ENCODE measurements around the gene TLR1.

TLR1 gene

DNA sequence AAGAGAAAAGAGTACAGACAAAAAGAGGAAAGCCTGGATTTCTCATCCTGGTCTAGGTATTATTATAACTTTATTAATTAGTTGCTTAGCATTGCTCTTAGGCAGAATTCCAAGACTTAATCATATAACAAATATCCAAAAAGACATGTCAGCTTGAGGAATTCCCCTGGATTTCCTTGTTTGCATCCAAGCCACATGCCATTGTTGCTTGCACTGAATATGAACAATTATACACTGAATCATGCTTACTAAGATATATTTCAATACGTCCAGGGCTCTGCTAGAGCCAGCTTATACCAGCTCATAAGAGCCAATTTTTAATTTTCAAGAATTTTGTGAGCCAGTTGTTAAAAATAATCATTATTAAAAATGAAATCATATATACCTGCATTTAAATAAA, 16.3 kb downstream of the TLR1 start (continued):
- TF ChIP-seq REST (tag by site-specific recombination; IDR thresholded peaks at IDR 0.05) (no peak), ZNF791 (tag by site-specific recombination; IDR thresholded peaks at IDR 0.05) (no peak)
- TF ChIP-seq, protein P1, sequence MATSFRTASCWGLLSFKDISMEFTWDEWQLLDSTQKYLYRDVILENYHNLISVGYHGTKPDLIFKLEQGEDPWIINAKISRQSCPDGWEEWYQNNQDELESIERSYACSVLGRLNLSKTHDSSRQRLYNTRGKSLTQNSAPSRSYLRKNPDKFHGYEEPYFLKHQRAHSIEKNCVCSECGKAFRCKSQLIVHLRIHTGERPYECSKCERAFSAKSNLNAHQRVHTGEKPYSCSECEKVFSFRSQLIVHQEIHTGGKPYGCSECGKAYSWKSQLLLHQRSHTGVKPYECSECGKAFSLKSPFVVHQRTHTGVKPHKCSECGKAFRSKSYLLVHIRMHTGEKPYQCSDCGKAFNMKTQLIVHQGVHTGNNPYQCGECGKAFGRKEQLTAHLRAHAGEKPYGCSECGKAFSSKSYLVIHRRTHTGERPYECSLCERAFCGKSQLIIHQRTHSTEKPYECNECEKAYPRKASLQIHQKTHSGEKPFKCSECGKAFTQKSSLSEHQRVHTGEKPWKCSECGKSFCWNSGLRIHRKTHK (tag by site-specific recombination; IDR thresholded peaks at IDR 0.05) = no peak

GRCh38 chr4:38787693-38788092, 16.9 kb downstream of the TLR1 start:
- no peak overlapping the region for H3K4me3 ChIP-seq (ENCODE audit: low read depth, low read length)
- TF ChIP-seq ZNF529 (tag by site-specific recombination; IDR thresholded peaks at IDR 0.05; ENCODE audit: insufficient replicate concordance) (no peak), ZNF404 (tag by site-specific recombination; IDR thresholded peaks at IDR 0.05) (no peak), ZNF221 (tag by site-specific recombination; IDR thresholded peaks at IDR 0.05; ENCODE audit: borderline replicate concordance) (no peak), ZNF521 (tag by site-specific recombination; IDR thresholded peaks at IDR 0.05) (no peak), REPIN1 (tag by site-specific recombination; IDR thresholded peaks at IDR 0.05; ENCODE audit: low read depth) (no peak), ZBTB48 (tag by site-specific recombination; IDR thresholded peaks at IDR 0.05) (no peak), HOXA7 (CRISPR knock-in tag; IDR thresholded peaks at IDR 0.05; ENCODE audit: borderline replicate concordance) (no peak), ZNF518A (tag by site-specific recombination; conservative IDR thresholded peaks at IDR 0.05; ENCODE audit: low read depth) (no peak), ELK4 (IDR thresholded peaks at IDR 0.05; ENCODE audit: borderline replicate concordance, low read depth, low read length) (no peak)
- TF ChIP-seq, protein P2, sequence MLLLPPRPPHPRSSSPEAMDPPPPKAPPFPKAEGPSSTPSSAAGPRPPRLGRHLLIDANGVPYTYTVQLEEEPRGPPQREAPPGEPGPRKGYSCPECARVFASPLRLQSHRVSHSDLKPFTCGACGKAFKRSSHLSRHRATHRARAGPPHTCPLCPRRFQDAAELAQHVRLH (tag by site-specific recombination; IDR thresholded peaks at IDR 0.05) = no peak
- TF ChIP-seq, protein P3, sequence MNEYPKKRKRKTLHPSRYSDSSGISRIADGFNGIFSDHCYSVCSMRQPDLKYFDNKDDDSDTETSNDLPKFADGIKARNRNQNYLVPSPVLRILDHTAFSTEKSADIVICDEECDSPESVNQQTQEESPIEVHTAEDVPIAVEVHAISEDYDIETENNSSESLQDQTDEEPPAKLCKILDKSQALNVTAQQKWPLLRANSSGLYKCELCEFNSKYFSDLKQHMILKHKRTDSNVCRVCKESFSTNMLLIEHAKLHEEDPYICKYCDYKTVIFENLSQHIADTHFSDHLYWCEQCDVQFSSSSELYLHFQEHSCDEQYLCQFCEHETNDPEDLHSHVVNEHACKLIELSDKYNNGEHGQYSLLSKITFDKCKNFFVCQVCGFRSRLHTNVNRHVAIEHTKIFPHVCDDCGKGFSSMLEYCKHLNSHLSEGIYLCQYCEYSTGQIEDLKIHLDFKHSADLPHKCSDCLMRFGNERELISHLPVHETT (tag by site-specific recombination; IDR thresholded peaks at IDR 0.05) = no peak
- CTCF ChIA-PET = no interaction called here

More at GRCh38 chr4:38787693-38788092, 16.9 kb downstream of the TLR1 start:
- POLR2A ChIA-PET = no interaction called here
- Histone ChIP-seq H3K9me3 (ENCODE audit: control insufficient read depth, insufficient read depth, low read depth, low read length) (no peaks in the 10 kb centered on the region), H3K4me1 (ENCODE audit: control insufficient read depth, insufficient read depth, low read length) (no peaks in the 10 kb centered on the region), H3K27ac (ENCODE audit: extremely low read depth, low read depth, low read length) (no peak overlapping the region), H3K36me3 (ENCODE audit: control insufficient read depth in 2 of 2, insufficient read depth in 1 of 2, low read length in 2 of 2) (no peaks in the 10 kb centered on the region)

Measured in HEK293 (cell line).